ENCODE results near the gene CAT. TPM values are rescaled to one million over a fixed set of nuclear protein-coding genes. Genes with fewer than 3 reads are reported as not detected.

The CAT gene
- total and polyA plus RNA-seq, 9 of the 15 experiments (the other 6 are each of a cell fraction or from before 2014, with no cell fraction given): 86.7 to 183 (median 114) TPM

GRCh38 chr11:34427186-34427805 lies 11.4 kb upstream of the CAT start (continued):
- TF ChIP-seq, protein P1, sequence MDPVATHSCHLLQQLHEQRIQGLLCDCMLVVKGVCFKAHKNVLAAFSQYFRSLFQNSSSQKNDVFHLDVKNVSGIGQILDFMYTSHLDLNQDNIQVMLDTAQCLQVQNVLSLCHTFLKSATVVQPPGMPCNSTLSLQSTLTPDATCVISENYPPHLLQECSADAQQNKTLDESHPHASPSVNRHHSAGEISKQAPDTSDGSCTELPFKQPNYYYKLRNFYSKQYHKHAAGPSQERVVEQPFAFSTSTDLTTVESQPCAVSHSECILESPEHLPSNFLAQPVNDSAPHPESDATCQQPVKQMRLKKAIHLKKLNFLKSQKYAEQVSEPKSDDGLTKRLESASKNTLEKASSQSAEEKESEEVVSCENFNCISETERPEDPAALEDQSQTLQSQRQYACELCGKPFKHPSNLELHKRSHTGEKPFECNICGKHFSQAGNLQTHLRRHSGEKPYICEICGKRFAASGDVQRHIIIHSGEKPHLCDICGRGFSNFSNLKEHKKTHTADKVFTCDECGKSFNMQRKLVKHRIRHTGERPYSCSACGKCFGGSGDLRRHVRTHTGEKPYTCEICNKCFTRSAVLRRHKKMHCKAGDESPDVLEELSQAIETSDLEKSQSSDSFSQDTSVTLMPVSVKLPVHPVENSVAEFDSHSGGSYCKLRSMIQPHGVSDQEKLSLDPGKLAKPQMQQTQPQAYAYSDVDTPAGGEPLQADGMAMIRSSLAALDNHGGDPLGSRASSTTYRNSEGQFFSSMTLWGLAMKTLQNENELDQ (CRISPR knock-in tag; IDR thresholded peaks at IDR 0.05; ENCODE audit: borderline replicate concordance): no peak
- TF ChIP-seq ZNF140 (CRISPR knock-in tag; IDR thresholded peaks at IDR 0.05) (no peak), POLR2A (conservative IDR thresholded peaks at IDR 0.05) (no peak), HMG20B (CRISPR knock-in tag; IDR thresholded peaks at IDR 0.05) (no peak), TRIM28 (IDR thresholded peaks at IDR 0.05) (no peak), CCAR2 (IDR thresholded peaks at IDR 0.05; ENCODE audit: low read depth, low read length) (no peak), ZSCAN29 (IDR thresholded peaks at IDR 0.05) (peak; percentile 74), STAT5B (CRISPR knock-in tag; IDR thresholded peaks at IDR 0.05) (no peak), CBX2 (IDR thresholded peaks at IDR 0.05; ENCODE audit: insufficient read depth, low read length, poor library complexity, severe bottlenecking) (no peak), COPS2 (conservative IDR thresholded peaks at IDR 0.05) (no peak), ZNF133 (CRISPR knock-in tag; IDR thresholded peaks at IDR 0.05) (no peak), ZNF398 (CRISPR knock-in tag; IDR thresholded peaks at IDR 0.05) (no peak), KAT8 (IDR thresholded peaks at IDR 0.05; ENCODE audit: low read depth) (no peak), ZNF584 (CRISPR knock-in tag; IDR thresholded peaks at IDR 0.05; ENCODE audit: low read depth) (no peak), RBBP5 (IDR thresholded peaks at IDR 0.05; ENCODE audit: borderline replicate concordance, insufficient read depth, low read length, poor library complexity, severe bottlenecking) (no peak), ZNF75A (CRISPR knock-in tag; IDR thresholded peaks at IDR 0.05) (no peak), ZNF280A (IDR thresholded peaks at IDR 0.05; ENCODE audit: low read depth, partially characterized antibody) (no peak), ZFP30 (CRISPR knock-in tag; IDR thresholded peaks at IDR 0.05; ENCODE audit: borderline replicate concordance) (no peak), RAD51 (IDR thresholded peaks at IDR 0.05; ENCODE audit: borderline replicate concordance, low read depth) (no peak), MAFK (IDR thresholded peaks at IDR 0.05; ENCODE audit: low read length) (peak; percentile 90)
- TF ChIP-seq, protein P2, sequence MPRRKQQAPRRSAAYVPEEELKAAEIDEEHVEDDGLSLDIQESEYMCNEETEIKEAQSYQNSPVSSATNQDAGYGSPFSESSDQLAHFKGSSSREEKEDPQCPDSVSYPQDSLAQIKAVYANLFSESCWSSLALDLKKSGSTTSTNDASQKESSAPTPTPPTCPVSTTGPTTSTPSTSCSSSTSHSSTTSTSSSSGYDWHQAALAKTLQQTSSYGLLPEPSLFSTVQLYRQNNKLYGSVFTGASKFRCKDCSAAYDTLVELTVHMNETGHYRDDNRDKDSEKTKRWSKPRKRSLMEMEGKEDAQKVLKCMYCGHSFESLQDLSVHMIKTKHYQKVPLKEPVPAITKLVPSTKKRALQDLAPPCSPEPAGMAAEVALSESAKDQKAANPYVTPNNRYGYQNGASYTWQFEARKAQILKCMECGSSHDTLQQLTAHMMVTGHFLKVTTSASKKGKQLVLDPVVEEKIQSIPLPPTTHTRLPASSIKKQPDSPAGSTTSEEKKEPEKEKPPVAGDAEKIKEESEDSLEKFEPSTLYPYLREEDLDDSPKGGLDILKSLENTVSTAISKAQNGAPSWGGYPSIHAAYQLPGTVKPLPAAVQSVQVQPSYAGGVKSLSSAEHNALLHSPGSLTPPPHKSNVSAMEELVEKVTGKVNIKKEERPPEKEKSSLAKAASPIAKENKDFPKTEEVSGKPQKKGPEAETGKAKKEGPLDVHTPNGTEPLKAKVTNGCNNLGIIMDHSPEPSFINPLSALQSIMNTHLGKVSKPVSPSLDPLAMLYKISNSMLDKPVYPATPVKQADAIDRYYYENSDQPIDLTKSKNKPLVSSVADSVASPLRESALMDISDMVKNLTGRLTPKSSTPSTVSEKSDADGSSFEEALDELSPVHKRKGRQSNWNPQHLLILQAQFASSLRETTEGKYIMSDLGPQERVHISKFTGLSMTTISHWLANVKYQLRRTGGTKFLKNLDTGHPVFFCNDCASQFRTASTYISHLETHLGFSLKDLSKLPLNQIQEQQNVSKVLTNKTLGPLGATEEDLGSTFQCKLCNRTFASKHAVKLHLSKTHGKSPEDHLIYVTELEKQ (CRISPR knock-in tag; IDR thresholded peaks at IDR 0.05): no peak
